GM12864 (cell line): Measurements from ENCODE around the gene C1orf167.

Source experiments
- DNase-seq: peaks from one replicate; pipeline ENCODE4 v3.0.0-alpha.2; 2011; ENCODE audit warnings: low read depth
- H3K4me3 ChIP-seq: 2 replicates; pipeline ENCODE4 v1.5.1; 2011; ENCODE audit warnings: mild to moderate bottlenecking, low read depth, low read length, control low read depth
- CTCF ChIP-seq: IDR thresholded peaks from 2 replicates; pipeline ENCODE4 v1.5.1; 2011; ENCODE audit warnings: low read depth, mild to moderate bottlenecking, moderate library complexity, low read length, control low read depth, inconsistent platforms; ENCODE audit errors: missing control alignments

C1orf167 gene

GRCh38 chr1:11770011-11770410, 8.0 kb downstream of the C1orf167 start:
- TF ChIP-seq CTCF = no peak
- no peak overlapping the region for H3K4me3 ChIP-seq
- DNase-seq = no peak

DNA sequence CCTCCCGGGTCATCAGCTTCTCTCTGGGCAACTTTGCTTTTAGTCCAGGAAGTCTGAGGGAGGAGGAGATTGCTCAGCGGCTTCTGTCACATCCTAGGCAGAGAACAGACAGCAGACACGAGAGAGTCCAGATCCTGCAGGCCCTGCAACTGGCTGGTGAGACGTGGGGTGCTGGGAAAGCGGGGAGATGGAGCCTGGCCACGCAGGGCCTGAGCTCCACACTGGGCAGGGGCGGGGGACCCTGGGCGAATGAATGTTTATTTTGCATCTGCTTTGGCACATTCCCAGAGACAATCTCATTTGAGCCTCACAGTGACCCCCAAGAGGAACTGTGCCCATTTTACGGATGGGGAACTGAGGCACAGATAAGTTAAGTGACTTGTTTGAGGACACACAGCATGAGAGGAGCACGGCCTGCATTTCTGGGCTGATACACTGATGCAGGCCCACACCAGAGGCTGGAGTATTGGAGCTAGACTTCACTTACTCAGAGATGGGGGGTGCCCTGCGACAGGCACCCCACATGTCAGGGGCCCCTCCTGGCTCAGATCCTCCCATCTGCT, 9.6 kb downstream of the C1orf167 start:
- TF ChIP-seq CTCF = no peak
- DNase-seq = no peak
- no peak overlapping the region for H3K4me3 ChIP-seq

DNA sequence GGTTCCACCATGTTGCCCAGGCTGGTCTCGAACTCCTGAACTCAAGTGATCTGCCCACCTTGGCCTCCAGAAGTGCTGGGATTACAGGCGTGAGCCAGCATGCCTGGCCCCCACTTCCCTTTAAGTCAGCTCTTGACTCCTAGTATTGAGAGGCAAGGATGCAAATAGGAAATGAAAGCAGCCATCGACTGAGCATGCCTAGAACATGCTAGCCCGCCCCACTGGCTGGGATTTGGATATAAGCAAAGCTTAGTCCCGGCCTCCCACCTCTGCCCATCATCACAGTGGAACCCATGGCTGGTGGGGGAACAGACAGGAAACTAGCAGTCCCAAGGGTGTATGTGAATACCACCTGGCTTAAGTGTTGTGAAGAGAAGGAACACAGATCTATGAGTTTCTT, 10.5 kb downstream of the C1orf167 start:
- DNase-seq = no peak
- no peak for TF ChIP-seq CTCF
- H3K4me3 ChIP-seq = no peak overlapping the region

DNA sequence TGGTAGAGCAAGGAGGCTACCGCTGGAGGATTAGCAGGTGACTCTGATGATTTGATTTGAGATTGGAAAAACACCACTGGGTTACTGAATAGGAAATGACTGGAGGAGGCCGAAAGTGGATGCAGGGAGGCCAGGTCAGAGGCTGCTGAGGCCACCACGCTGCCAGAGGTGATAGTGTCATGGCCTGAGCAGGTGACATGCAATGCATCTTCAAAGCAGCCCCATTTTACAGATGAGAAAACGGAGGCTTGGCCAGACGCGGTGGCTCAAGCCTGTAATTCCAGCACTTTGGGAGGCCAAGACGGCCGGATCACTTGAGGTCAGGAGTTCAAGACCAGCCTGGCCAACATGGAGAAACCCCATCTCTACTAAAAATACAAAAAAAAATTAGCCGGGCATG, 12.8 kb downstream of the C1orf167 start:
- TF ChIP-seq CTCF = no peak
- no peak overlapping the region for H3K4me3 ChIP-seq

GRCh38 chr1:11777658-11778322, 15.8 kb downstream of the C1orf167 start:
- no peak overlapping the region for H3K4me3 ChIP-seq
- DNase-seq = no peak
- TF ChIP-seq CTCF = no peak

More for the DNA sequence above, 12.8 kb downstream of the C1orf167 start:
- DNase-seq = no peak

GRCh38 chr1:11778336-11778735, 16.3 kb downstream of the C1orf167 start:
- H3K4me3 ChIP-seq = no peak overlapping the region
- DNase-seq = no peak
- no peak for TF ChIP-seq CTCF
